ENCODE data around the gene SYDE2. TPM values are rescaled to one million over a fixed set of nuclear protein-coding genes. Genes with fewer than 3 reads are reported as not detected.

SYDE2 gene
- total RNA-seq, 1 donor from 2014 or later = 2.9 TPM

- DNase-seq (ENCODE audit: low read depth) = no peak
- TF ChIP-seq, protein P1, sequence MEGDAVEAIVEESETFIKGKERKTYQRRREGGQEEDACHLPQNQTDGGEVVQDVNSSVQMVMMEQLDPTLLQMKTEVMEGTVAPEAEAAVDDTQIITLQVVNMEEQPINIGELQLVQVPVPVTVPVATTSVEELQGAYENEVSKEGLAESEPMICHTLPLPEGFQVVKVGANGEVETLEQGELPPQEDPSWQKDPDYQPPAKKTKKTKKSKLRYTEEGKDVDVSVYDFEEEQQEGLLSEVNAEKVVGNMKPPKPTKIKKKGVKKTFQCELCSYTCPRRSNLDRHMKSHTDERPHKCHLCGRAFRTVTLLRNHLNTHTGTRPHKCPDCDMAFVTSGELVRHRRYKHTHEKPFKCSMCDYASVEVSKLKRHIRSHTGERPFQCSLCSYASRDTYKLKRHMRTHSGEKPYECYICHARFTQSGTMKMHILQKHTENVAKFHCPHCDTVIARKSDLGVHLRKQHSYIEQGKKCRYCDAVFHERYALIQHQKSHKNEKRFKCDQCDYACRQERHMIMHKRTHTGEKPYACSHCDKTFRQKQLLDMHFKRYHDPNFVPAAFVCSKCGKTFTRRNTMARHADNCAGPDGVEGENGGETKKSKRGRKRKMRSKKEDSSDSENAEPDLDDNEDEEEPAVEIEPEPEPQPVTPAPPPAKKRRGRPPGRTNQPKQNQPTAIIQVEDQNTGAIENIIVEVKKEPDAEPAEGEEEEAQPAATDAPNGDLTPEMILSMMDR (conservative IDR thresholded peaks at IDR 0.05; ENCODE audit: low read depth, low read length) = no peak
- H3K4me3 ChIP-seq (ENCODE audit: low read depth, low read length) = no peak overlapping the region
Measured at GRCh38 chr1:85184245-85184644, 16.6 kb downstream of the SYDE2 start.

DNA sequence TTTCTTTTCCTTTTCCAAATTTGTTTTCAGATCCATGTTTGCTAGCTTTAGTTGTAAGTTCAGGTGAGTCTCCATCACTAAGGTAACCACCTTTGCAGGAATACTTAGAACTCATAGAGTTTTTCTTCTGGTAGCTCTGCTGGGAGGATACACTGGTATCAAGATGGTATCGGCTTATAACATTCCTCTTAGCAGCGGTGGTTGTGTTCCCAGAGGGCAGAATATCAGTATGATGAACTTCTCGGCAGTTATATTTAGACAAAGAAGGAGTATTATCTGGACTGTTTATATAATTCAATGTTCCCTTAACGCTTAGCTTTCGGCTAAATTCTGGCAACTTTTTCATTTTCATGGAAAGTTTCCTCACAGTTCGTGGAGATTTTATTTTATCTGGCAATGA, 18.1 kb downstream of the SYDE2 start:
- no peak overlapping the region for H3K4me3 ChIP-seq (ENCODE audit: low read depth, low read length)
- TF ChIP-seq, protein P1 (conservative IDR thresholded peaks at IDR 0.05; ENCODE audit: low read depth, low read length) = no peak

GRCh38 chr1:85180869-85181268, 19.9 kb downstream of the SYDE2 start:
- DNase-seq (ENCODE audit: low read depth) = no peak

More for the DNA sequence above, 18.1 kb downstream of the SYDE2 start:
- no peak for DNase-seq (ENCODE audit: low read depth)

GRCh38 chr1:85179522-85179921, 21.3 kb downstream of the SYDE2 start:
- TF ChIP-seq, protein P1 (conservative IDR thresholded peaks at IDR 0.05; ENCODE audit: low read depth, low read length) = no peak
- no peak overlapping the region for H3K4me3 ChIP-seq (ENCODE audit: low read depth, low read length)
- DNase-seq (ENCODE audit: low read depth) = no peak

More at GRCh38 chr1:85180869-85181268, 19.9 kb downstream of the SYDE2 start:
- TF ChIP-seq, protein P1 (conservative IDR thresholded peaks at IDR 0.05; ENCODE audit: low read depth, low read length) = no peak
- no peak overlapping the region for H3K4me3 ChIP-seq (ENCODE audit: low read depth, low read length)

DNA sequence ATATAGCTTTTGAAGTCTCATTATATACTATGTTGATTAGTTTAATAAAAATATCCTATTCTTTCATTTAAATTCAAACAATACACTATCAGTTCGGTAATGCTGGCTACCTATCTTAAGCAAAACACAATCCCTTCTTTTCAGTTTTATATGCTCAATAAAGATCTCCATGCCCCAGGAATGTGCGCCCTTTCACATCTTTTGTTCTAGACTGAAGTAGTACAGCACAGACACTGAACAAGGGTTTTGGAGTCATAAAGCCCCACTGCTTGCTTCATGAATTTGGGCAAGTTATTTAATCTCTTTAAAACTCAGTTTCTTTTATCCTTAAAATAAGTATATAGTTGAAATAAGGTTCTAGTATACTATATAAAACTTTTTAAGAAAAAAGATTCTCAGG, 22.4 kb downstream of the SYDE2 start:
- DNase-seq (ENCODE audit: low read depth) = no peak
- TF ChIP-seq, protein P1 (conservative IDR thresholded peaks at IDR 0.05; ENCODE audit: low read depth, low read length) = no peak
- H3K4me3 ChIP-seq (ENCODE audit: low read depth, low read length) = no peak overlapping the region

DNA sequence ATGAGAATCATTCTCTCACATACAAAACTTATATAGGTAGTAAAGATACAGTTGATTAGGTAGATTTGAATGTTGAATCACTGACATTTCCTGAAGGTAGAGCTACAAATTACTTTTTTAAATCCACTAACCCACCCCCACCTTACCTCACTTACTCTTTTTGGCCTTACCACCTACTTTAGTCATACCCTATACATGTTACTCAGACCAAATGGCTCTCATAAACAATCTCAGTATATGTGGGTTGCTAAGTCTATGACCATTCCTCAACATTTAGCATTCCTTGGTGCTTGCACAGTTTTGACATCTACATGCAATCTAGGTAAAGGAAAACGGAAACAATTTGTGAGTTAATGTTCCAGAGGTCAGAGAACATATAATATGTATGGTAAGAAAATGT, 26.3 kb downstream of the SYDE2 start:
- TF ChIP-seq, protein P1 (conservative IDR thresholded peaks at IDR 0.05; ENCODE audit: low read depth, low read length) = no peak

DNA sequence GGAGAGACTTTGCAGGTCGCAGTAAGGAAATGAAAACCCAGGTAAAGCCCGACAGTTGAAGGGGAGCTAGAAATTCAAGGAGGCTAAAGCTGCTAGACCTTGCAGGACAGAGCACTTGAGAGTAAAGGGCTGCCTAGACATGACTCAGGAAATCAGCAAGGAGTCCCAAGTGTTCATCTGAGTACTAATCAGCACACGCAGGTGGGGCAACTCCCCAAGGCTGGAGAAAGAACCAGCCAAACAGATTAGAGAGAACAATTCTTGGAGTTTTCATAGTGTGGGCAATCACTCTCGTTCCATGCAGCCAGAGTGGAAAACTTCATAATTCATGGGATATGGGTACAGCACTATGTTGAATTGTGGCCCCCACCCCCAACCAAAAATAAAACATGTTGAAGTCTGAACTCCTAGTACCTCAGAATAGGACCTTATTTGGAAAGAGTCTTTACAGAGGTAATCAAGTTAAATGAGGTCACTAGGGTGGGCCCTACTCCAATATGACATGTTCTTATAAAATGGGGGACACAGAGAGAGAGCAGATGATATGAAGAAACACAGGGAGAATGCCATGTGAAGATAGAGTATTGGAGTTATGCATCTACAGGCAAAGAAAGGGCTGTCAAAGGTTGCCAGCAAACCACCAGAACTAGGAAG, 28.0 kb downstream of the SYDE2 start:
- TF ChIP-seq, protein P1 (conservative IDR thresholded peaks at IDR 0.05; ENCODE audit: low read depth, low read length) = no peak

More for the DNA sequence above, 26.3 kb downstream of the SYDE2 start:
- DNase-seq (ENCODE audit: low read depth) = no peak
- H3K4me3 ChIP-seq (ENCODE audit: low read depth, low read length) = no peak overlapping the region

More for the DNA sequence above, 28.0 kb downstream of the SYDE2 start:
- H3K4me3 ChIP-seq (ENCODE audit: low read depth, low read length) = no peak overlapping the region
- no peak for DNase-seq (ENCODE audit: low read depth)

All from epithelial cell of proximal tubule (primary cell).